GM21528 (cell line): ENCODE results near the gene ATF4.
"Not testable (repeated sequence)": the region's sequence is repeated elsewhere in the genome, so short reads cannot be mapped to it uniquely, and the experiment has no call there.

Source experiments
- ATAC-seq: cut with Tn5 transposase; IDR thresholded peaks from one replicate; pipeline ENCODE4 v1.9.1; 2021; ENCODE audit warnings: mild to moderate bottlenecking, moderate library complexity; ENCODE audit not compliant: unreplicated experiment, low FRiP score

The ATF4 gene

GRCh38 chr22:39510529-39511149 lies 9.7 kb upstream of the ATF4 start:
- no peak for ATAC-seq

GRCh38 chr22:39511226-39511625 lies 9.1 kb upstream of the ATF4 start:
- ATAC-seq = no peak

- ATAC-seq = no peak
Observed at GRCh38 chr22:39512026-39512425, 8.3 kb upstream of the ATF4 start.

- ATAC-seq = no peak
Observed at GRCh38 chr22:39513791-39514190, 6.6 kb upstream of the ATF4 start.

- ATAC-seq = no peak
Observed at GRCh38 chr22:39514373-39514973, 5.9 kb upstream of the ATF4 start.

GRCh38 chr22:39515266-39516050 lies 4.9 kb upstream of the ATF4 start:
- ATAC-seq = no peak

GRCh38 chr22:39517470-39517869 lies 2.9 kb upstream of the ATF4 start:
- no peak for ATAC-seq

GRCh38 chr22:39518144-39518786 lies 2.1 kb upstream of the ATF4 start:
- ATAC-seq = no peak

GRCh38 chr22:39518996-39519680 lies 1.2 kb upstream of the ATF4 start:
- no peak for ATAC-seq

- ATAC-seq = peak; percentile 74
Observed at GRCh38 chr22:39519681-39520225, 609 bp upstream of the ATF4 start.

GRCh38 chr22:39521106-39521885 lies 934 bp downstream of the ATF4 start:
- not testable (repeated sequence) for ATAC-seq

- ATAC-seq = not testable (repeated sequence)
Observed at GRCh38 chr22:39522091-39522490, 1.7 kb downstream of the ATF4 start.

GRCh38 chr22:39522567-39523300 lies 2.4 kb downstream of the ATF4 start:
- no peak for ATAC-seq

- no peak for ATAC-seq
Observed at GRCh38 chr22:39524089-39524752, 3.9 kb downstream of the ATF4 start.

- no peak for ATAC-seq
Observed at GRCh38 chr22:39524753-39525657, 4.6 kb downstream of the ATF4 start.

GRCh38 chr22:39525658-39525975 lies 5.3 kb downstream of the ATF4 start:
- ATAC-seq = no peak

- ATAC-seq = no peak
Observed at GRCh38 chr22:39526736-39527171, 6.4 kb downstream of the ATF4 start.
